Tibial nerve (tissue), 4 donors: ENCODE results near the gene ROBO2. TPM values are rescaled to one million over a fixed set of nuclear protein-coding genes. Genes with fewer than 3 reads are reported as not detected.

Experiments
- DNase-seq, 2 donors: peaks; one replicate each; pipeline ENCODE4 v3.0.0-alpha.2; 2019; ENCODE audit warnings: low spot score in 2 of 2
- H3K27ac ChIP-seq, 4 donors: fragments of 200-600 bp; sonication (generic) in 3 of 4; one replicate each; pipeline ENCODE4 v1.5.1; 2017 to 2019; ENCODE audit warnings: mild to moderate bottlenecking in 1 of 4
- H3K27me3 ChIP-seq, 2 donors: fragments of 200-600 bp; sonication (generic) in 1 of 2; one replicate each; pipeline versions ENCODE4 v1.5.1 to v1.6.0; 2017 to 2019
- H3K36me3 ChIP-seq, 3 donors: fragments of 200-600 bp; sonication (generic); one replicate each; pipeline ENCODE4 v1.5.1; 2018 to 2019
- H3K4me1 ChIP-seq, 4 donors: fragments of 200-600 bp; sonication (generic) in 3 of 4; one replicate each; pipeline ENCODE4 v1.5.1; 2017 to 2019
- H3K4me3 ChIP-seq, 4 donors: fragments of 200-600 bp; sonication (generic) in 3 of 4; one replicate each; pipeline ENCODE4 v1.5.1; 2017 to 2019; ENCODE audit warnings: mild to moderate bottlenecking in 1 of 4, moderate library complexity in 1 of 4
- H3K9me3 ChIP-seq, 4 donors: fragments of 200-600 bp; sonication (generic) in 3 of 4; one replicate each; pipeline ENCODE4 v1.5.1; 2017 to 2019
- EP300 ChIP-seq, 2 donors: sonication (generic); formaldehyde crosslinking; IDR thresholded peaks; one replicate each; pipeline ENCODE4 v1.6.1; 2017; ENCODE audit warnings: antibody characterized with exemption in 2 of 2, mild to moderate bottlenecking in 1 of 2
- POLR2A ChIP-seq, 2 donors: fragments of 450-650 bp; IDR thresholded peaks; one replicate each; pipeline ENCODE4 v1.6.1; 2017; ENCODE audit warnings: antibody characterized with exemption in 2 of 2, mild to moderate bottlenecking in 2 of 2, moderate library complexity in 2 of 2
- WGBS, 2 donors: methylation state at CpG; one replicate each; pipeline ENCODE4 v1.1.5; 2018; 5-methylcytosine and 5-hydroxymethylcytosine counted together
- total RNA-seq, 4 donors: library from RNA; depleted of rRNA; stranded (reverse); fragments of >200 nt; gene quantifications; one replicate each; pipeline ENCODE4 v1.1.0, GENCODE V29; 2016
- TF ChIP-seq, protein P1 (sequence below), 5 experiments: fragments of 200-600 bp in 3 of 5; fragments of 450-650 bp in 2 of 5; sonication (generic) in 3 of 5; IDR thresholded peaks; one replicate each; pipeline ENCODE4 v1.5.1; 2016 to 2019; ENCODE audit warnings: antibody characterized with exemption in 5 of 5, mild to moderate bottlenecking in 3 of 5, moderate library complexity in 2 of 5

Gene ROBO2
- total RNA-seq, 4 donors from 2014 or later, result 0.30 to 4.4 (median 1.9) TPM

DNA sequence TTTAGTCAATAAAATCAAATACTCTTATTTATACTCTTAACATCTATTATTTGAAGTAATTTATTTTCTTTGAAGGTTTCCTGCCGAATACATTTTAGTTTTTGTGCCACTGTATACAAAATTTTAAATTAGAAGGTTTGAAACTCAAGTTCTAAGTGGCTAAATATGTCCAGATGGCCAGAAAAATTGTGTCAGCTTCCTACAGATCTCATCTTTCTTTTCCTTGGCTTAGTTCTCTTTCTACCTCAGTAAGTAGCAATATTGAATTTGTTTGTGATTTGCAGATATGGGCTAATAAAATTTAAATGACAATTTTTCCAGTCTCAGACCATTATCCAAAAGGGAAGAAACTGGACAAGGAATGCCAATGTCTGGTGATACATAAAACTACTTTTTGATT is 452.1 kb downstream of the ROBO2 start:
- TF ChIP-seq POLR2A (IDR thresholded peaks at IDR 0.05), result no peak
- no peak for TF ChIP-seq EP300 (IDR thresholded peaks at IDR 0.05)
- TF ChIP-seq, protein P1, sequence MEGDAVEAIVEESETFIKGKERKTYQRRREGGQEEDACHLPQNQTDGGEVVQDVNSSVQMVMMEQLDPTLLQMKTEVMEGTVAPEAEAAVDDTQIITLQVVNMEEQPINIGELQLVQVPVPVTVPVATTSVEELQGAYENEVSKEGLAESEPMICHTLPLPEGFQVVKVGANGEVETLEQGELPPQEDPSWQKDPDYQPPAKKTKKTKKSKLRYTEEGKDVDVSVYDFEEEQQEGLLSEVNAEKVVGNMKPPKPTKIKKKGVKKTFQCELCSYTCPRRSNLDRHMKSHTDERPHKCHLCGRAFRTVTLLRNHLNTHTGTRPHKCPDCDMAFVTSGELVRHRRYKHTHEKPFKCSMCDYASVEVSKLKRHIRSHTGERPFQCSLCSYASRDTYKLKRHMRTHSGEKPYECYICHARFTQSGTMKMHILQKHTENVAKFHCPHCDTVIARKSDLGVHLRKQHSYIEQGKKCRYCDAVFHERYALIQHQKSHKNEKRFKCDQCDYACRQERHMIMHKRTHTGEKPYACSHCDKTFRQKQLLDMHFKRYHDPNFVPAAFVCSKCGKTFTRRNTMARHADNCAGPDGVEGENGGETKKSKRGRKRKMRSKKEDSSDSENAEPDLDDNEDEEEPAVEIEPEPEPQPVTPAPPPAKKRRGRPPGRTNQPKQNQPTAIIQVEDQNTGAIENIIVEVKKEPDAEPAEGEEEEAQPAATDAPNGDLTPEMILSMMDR (IDR thresholded peaks at IDR 0.05), result no peak
- Histone ChIP-seq H3K4me3 (no peak overlapping the region), H3K27ac (no peak overlapping the region), H3K36me3 (no peaks in the 10 kb centered on the region), H3K9me3 (no peaks in the 10 kb centered on the region), H3K4me1 (no peaks in the 10 kb centered on the region), H3K27me3 (no peaks in the 10 kb centered on the region)
- no peak for DNase-seq
- 78 to 81% methylated on average over 1 of the region's 1 CpG for WGBS, 2 donors

DNA sequence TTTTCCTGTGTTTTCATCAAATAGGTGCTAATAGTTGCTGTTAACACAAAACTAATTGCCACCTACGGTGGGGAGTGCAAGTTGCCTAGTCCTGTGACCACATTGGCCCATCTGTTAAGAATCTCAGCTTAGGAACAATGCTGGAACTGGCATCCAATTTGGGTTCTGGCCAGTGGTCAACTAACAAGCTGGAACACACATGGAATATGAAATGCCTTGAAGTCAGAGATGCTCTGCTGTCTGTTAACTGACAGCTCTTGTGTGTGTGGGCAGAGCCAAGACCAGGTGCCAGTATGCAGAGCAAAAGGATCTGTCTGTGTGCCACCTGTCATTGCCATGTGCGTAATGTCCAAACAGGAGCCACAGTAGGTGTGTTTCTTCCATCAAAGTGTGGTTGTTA is 460.8 kb downstream of the ROBO2 start:
- no peak overlapping the region for H3K4me3 ChIP-seq
- no peak for TF ChIP-seq EP300 (IDR thresholded peaks at IDR 0.05)
- TF ChIP-seq, protein P1 (IDR thresholded peaks at IDR 0.05), result no peak
- no peak for TF ChIP-seq POLR2A (IDR thresholded peaks at IDR 0.05)
- H3K36me3 ChIP-seq, result no peaks in the 10 kb centered on the region
- DNase-seq, result no peak
- H3K27me3 ChIP-seq, result no peaks in the 10 kb centered on the region
- H3K9me3 ChIP-seq, result no peaks in the 10 kb centered on the region
- 67 to 83% methylated on average over 2 of the region's 2 CpGs for WGBS, 2 donors
- no peak overlapping the region for H3K27ac ChIP-seq
- no peaks in the 10 kb centered on the region for H3K4me1 ChIP-seq

DNA sequence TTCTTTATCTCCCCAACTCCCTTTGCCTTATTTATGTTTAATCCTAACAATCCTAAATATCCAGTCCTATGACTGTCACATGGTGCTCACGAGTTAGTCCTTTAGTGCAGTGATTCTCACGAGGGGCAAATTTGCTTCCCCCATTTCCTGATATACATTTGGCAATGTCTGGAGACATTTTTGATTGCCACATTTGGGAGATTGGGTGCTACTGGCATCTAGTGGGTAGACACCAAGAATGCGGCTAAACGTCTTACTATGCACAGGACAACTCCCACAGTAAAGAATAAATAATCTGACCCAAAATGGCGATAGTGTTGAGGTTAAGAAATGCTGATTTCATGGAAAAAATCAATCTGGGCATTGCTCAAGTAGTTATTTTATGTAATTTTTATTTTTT is 466.5 kb downstream of the ROBO2 start:
- Histone ChIP-seq H3K4me3 (no peak overlapping the region), H3K9me3 (no peaks in the 10 kb centered on the region), H3K27me3 (no peaks in the 10 kb centered on the region), H3K4me1 (no peaks in the 10 kb centered on the region), H3K27ac (no peak overlapping the region), H3K36me3 (no peaks in the 10 kb centered on the region)
- WGBS, 2 donors, result 86 to 90% methylated on average over 5 of the region's 5 CpGs
- no peak for DNase-seq
- no peak for TF ChIP-seq POLR2A (IDR thresholded peaks at IDR 0.05)

DNA sequence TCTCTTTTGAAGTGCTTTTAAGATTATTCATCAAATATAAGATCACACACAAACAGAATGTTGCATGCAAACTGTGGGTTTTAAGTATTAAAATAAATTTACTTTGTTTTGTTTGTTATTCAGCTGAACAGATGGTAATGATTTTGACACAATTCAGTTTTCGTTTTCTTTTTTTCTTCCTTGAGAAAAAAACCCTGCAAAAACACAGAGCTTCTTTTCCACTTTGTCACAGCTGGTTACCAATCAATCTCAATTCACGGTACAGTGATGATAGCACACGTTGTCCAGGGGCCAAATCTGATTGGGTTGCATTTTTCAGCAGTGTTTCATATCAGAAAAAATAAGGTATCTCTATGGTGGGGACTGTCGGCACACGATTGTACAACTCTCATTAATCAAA is 473.6 kb downstream of the ROBO2 start:
- Histone ChIP-seq H3K27ac (no peak overlapping the region), H3K9me3 (no peaks in the 10 kb centered on the region), H3K27me3 (no peaks in the 10 kb centered on the region), H3K4me1 (no peaks in the 10 kb centered on the region), H3K36me3 (no peaks in the 10 kb centered on the region), H3K4me3 (no peak overlapping the region)
- DNase-seq, result no peak
- TF ChIP-seq POLR2A (IDR thresholded peaks at IDR 0.05), result no peak
- TF ChIP-seq, protein P1 (IDR thresholded peaks at IDR 0.05), result no peak
- TF ChIP-seq EP300 (IDR thresholded peaks at IDR 0.05), result no peak
- 21 to 26% methylated on average over 5 of the region's 5 CpGs for WGBS, 2 donors

DNA sequence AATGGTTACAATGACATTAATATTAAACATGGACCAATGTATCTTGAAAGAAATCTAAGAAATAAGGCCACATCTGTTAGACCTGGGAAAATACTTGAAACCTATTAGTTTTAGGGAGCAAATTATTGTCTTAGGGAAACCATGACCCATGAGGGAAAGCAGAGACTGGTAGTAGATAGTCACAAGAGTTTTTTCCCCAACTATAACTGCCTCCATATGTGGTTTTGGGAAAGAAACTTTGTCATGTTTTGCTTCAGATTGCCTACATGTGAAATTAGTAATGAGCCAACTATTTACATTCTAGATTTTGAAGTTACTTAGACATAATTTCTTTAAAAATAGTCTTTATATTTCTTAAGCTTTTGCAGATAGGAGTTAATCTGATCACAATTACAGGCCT is 474.9 kb downstream of the ROBO2 start:
- no peaks in the 10 kb centered on the region for H3K4me1 ChIP-seq
- H3K4me3 ChIP-seq, result no peak overlapping the region
- no peak overlapping the region for H3K27ac ChIP-seq
- no peak for DNase-seq
- H3K36me3 ChIP-seq, result no peaks in the 10 kb centered on the region
- TF ChIP-seq, protein P1 (IDR thresholded peaks at IDR 0.05), result no peak
- no peak for TF ChIP-seq POLR2A (IDR thresholded peaks at IDR 0.05)
- no peak for TF ChIP-seq EP300 (IDR thresholded peaks at IDR 0.05)
- no peaks in the 10 kb centered on the region for H3K9me3 ChIP-seq
- H3K27me3 ChIP-seq, result no peaks in the 10 kb centered on the region

DNA sequence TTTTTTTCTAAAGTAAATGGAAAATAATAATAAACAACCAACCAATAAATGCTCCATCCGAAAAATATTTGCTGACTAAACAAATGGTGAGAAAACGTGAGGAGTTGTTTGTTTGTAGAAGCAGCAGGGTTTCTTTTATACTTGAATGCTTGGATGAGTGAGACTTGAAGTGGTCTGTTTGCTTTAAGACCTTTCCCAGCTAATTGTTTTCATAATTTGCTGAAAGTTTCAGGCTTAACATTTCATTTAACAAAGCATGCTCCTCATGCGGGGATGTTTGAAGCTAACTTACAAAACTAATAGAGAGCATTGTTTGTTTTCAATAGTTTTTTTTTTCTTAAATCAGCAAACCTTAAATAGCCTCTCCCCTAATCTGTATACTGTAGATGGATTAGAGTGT is 484.6 kb downstream of the ROBO2 start:
- H3K27me3 ChIP-seq, result no peaks in the 10 kb centered on the region
- no peak for DNase-seq
- no peak overlapping the region for H3K4me3 ChIP-seq
- TF ChIP-seq POLR2A (IDR thresholded peaks at IDR 0.05) (no peak), EP300 (IDR thresholded peaks at IDR 0.05) (no peak)
- TF ChIP-seq, protein P1 (IDR thresholded peaks at IDR 0.05), result no peak
- no peaks in the 10 kb centered on the region for H3K9me3 ChIP-seq
- 37 to 41% methylated on average over 3 of the region's 3 CpGs for WGBS, 2 donors
- H3K27ac ChIP-seq, result no peak overlapping the region
- no peaks in the 10 kb centered on the region for H3K4me1 ChIP-seq
- H3K36me3 ChIP-seq, result no peaks in the 10 kb centered on the region
